ACC112 (cell line): ENCODE results near the gene ACTN1.

Experiments used
- H2AFZ ChIP-seq: fragments of 200-600 bp; sonication (generic); one replicate; pipeline ENCODE4 v1.6.0; 2017; ENCODE audit warnings: antibody characterized with exemption, low read length; ENCODE audit not compliant: unreplicated experiment
- H3K27ac ChIP-seq: fragments of 200-600 bp; sonication (generic); 2 replicates; pipeline ENCODE4 v1.5.1; 2014; ENCODE audit warnings: low read depth, mild to moderate bottlenecking, antibody characterized with exemption, low read length, moderate library complexity
- H3K27me3 ChIP-seq: fragments of 200-600 bp; sonication (generic); 2 replicates; pipeline ENCODE4 v1.6.1; 2014; ENCODE audit warnings: mild to moderate bottlenecking, antibody characterized with exemption, low read length, moderate library complexity, mixed read lengths; ENCODE audit not compliant: insufficient read depth
- H3K36me3 ChIP-seq: fragments of 200-600 bp; sonication (generic); 2 replicates; pipeline ENCODE4 v1.6.1; 2016; ENCODE audit warnings: mild to moderate bottlenecking, antibody characterized with exemption, low read length, moderate library complexity, mixed read lengths; ENCODE audit not compliant: insufficient read depth
- H3K4me1 ChIP-seq: fragments of 200-600 bp; sonication (generic); one replicate; pipeline ENCODE4 v1.6.1; 2016; ENCODE audit warnings: low read length, mixed read lengths; ENCODE audit not compliant: insufficient read depth, unreplicated experiment, control insufficient read depth
- H3K4me3 ChIP-seq: fragments of 200-600 bp; sonication (generic); 2 replicates; pipeline ENCODE4 v1.5.1; 2014; ENCODE audit warnings: mild to moderate bottlenecking, low read depth, low read length
- H3K79me2 ChIP-seq: fragments of 200-600 bp; sonication (generic); one replicate; pipeline ENCODE4 v1.6.0; 2016; ENCODE audit warnings: low read length; ENCODE audit not compliant: control insufficient read depth, unreplicated experiment, insufficient read depth

ACTN1 gene

DNA sequence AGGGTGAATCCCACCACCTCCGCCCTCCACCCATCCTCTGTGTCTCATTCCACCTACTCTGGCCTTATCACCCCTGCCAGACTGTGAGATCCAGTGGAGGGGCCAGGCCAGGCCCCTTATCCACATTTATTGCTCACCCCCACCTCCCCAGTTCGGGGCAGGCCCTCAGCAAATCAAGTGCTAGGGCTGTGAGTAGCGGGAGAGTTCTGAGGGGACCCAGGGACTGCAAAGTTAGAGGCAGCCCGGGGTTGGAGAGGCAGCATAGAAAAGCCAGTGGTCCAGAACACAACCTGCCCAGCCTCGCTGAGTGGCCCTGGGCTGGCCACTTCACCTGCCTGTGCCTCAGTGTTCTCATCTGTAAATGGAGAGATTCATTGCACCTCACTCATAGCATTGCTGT lies 27.2 kb upstream of the ACTN1 start:
- H3K79me2 ChIP-seq, result no peaks in the 10 kb centered on the region
- H3K27ac ChIP-seq, result peak overlapping the region; percentile 53; the same call in 1 of the 2 replicates
- no peaks in the 10 kb centered on the region for H3K27me3 ChIP-seq
- no peaks in the 10 kb centered on the region for H3K36me3 ChIP-seq
- peaks cover 35% of the 10 kb centered on the region for H3K4me1 ChIP-seq
- H2AFZ ChIP-seq, result no peak overlapping the region
- H3K4me3 ChIP-seq, result no peak overlapping the region

DNA sequence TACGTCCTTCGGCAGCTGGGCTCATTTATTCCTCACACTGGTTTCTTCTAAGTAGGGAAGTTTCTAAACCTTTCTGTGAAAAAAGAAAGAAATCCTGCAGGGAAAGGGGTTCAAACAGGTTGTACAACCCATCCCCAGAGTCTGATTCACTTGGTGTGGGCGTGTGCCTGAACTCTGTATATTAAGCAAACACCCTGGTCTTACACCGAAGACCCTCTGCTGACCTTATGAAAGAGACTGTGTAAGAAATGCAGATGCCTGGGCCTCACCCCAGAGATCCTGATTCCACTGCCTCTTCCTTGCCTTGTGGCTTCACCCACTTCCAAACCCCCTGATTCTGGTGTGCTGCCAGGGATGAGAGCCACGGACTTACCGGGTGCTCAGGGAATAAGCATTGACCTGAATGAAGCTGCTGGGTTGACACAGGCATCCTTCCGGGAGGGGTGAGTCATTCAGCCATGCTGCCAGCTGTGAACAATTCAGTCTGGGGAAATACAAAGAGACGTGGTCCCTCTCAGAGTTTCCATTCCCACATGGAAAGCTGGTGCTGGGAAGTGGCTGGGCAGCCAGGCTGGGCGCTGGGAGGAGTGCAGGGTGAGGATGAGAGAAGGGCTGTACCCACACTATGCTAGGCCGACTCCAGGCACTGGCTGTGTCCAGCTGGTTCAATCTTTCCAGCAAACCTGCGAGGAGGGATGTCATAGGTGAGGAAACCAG lies 26.5 kb upstream of the ACTN1 start:
- peak overlapping the region; percentile 57 for H3K27ac ChIP-seq
- H3K36me3 ChIP-seq, result no peaks in the 10 kb centered on the region
- no peaks in the 10 kb centered on the region for H3K27me3 ChIP-seq
- H3K4me1 ChIP-seq, result peaks cover 30% of the 10 kb centered on the region
- peak overlapping the region; percentile 34 for H3K4me3 ChIP-seq
- H2AFZ ChIP-seq, result no peak overlapping the region
- no peaks in the 10 kb centered on the region for H3K79me2 ChIP-seq

DNA sequence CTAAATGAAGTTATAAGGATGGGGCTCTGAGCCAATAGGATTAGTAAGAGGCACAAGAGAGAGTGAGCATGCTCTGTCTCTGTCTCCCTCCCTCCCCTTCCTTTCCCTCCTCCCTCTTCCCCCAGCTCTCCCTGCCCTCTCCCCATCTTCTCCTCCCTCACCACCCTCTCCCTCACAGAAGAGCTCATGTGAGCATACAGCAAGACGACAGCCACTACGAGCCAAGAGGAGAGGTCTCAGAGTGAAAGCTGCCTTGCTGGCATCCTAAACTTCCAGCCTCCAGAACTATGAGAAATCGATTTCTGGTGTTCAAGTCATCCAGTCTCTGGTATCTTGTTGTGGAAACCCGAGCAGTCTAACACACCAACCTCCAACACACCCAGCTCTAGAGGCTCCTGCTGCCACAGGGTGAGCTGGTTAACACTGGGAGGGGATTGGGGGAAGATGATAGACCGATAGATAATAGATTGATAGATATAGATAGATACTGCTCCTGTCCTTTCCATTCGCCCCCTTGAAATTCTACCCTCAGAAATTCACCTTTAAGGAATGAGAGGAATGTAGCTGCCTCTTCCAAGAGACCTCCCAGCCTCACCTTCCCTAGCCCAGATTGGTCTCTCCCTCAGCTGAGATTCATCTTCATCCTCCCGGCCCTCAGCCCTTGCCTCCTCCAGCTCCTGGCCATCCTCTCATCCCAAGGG lies 25.8 kb upstream of the ACTN1 start:
- no peaks in the 10 kb centered on the region for H3K27me3 ChIP-seq
- no peaks in the 10 kb centered on the region for H3K36me3 ChIP-seq
- peaks cover 24% of the 10 kb centered on the region for H3K4me1 ChIP-seq
- H3K4me3 ChIP-seq, result peak overlapping the region; percentile 34
- peak overlapping the region; percentile 83 for H2AFZ ChIP-seq
- no peaks in the 10 kb centered on the region for H3K79me2 ChIP-seq
- H3K27ac ChIP-seq, result peak overlapping the region; percentile 57

DNA sequence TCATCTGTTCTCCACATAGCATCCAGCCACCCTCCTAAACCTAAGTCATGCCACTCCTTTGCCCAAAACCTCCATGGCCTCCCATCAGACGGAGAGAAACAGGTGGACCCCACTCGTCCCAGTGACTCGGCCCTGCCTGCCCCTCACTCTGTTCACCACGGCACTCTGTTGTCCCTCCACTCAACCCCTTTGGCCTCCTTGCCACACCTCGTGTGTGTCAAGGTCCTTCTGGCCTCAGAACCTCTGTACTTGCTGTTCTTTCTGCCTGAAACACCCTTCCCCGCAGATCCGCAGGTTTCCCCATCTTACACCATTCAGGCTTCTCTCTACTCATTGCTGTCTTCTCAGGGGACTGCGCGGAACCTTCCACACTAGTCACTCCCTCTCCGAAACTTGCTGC lies 24.5 kb upstream of the ACTN1 start:
- Histone ChIP-seq H2AFZ (no peak overlapping the region), H3K4me3 (no peak overlapping the region), H3K4me1 (peaks cover 22% of the 10 kb centered on the region), H3K27me3 (no peaks in the 10 kb centered on the region), H3K36me3 (no peaks in the 10 kb centered on the region), H3K27ac (no peak overlapping the region), H3K79me2 (no peaks in the 10 kb centered on the region)

DNA sequence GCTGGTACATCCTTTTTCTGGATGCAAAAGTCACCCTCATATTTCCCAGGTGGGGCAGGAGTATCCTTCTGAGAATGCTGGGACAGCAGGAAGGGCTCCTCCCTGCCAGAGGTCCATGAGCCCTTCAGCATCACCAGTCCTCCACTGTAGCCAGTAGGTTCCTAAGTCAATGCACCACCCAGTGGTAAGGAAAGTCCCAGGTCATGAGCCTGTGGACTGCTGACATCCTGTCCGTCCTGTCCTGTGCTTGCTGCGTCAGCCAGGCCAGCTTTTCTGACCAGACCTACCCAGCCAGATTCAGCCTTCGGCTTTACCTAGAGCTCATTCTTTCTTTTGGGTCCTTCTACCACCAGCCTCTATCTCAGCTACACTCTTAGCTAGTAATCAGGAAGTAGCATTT lies 23.0 kb upstream of the ACTN1 start:
- Histone ChIP-seq H3K4me3 (no peak overlapping the region), H3K27ac (no peak overlapping the region), H2AFZ (no peak overlapping the region), H3K79me2 (no peaks in the 10 kb centered on the region), H3K4me1 (peaks cover 20% of the 10 kb centered on the region), H3K36me3 (no peaks in the 10 kb centered on the region), H3K27me3 (no peaks in the 10 kb centered on the region)

DNA sequence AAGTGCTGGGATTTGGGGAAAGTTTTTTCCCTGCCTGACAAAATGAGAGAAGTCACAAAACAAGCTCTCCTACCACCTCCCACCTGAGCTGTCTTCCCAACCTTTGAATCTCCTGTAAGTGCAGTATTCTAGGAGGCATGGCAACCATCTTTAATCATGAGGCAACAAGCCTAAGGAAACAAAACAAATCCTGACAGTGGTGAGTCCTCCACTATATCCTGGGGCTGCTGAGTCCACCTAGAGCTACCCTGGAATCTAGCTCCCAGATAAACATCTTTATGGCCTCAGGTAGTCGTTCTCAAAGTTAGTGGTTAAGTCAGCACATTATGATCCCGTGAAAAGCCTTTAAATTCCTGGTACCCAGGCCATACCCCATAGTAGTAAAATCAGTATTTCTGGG lies 22.3 kb upstream of the ACTN1 start:
- H2AFZ ChIP-seq, result no peak overlapping the region
- H3K79me2 ChIP-seq, result no peaks in the 10 kb centered on the region
- H3K36me3 ChIP-seq, result no peaks in the 10 kb centered on the region
- H3K27ac ChIP-seq, result no peak overlapping the region
- H3K27me3 ChIP-seq, result no peaks in the 10 kb centered on the region
- H3K4me3 ChIP-seq, result no peak overlapping the region
- H3K4me1 ChIP-seq, result peaks cover 20% of the 10 kb centered on the region

DNA sequence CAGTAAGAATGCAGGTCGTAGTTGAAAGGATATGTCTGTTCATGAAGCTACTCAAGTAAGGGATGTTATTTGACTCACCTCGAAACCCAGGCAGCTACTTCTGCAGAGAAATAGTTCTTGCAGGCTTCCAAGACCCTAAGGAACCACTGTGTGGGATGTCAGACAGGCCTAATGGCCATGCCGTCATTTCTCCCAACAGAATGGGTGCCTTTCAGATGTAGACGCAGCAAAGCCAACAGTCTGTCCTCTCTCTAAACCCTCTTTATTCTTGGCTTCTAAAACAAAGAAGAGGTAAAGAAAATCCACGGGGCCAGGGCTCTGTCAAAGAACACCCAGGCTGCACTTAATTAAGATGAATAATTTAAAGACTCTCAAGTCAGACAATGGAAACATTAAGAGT lies 19.0 kb upstream of the ACTN1 start:
- Histone ChIP-seq H3K36me3 (no peaks in the 10 kb centered on the region), H3K4me1 (no peaks in the 10 kb centered on the region), H3K27me3 (no peaks in the 10 kb centered on the region), H3K27ac (no peak overlapping the region), H2AFZ (no peak overlapping the region), H3K79me2 (no peaks in the 10 kb centered on the region), H3K4me3 (no peak overlapping the region)

DNA sequence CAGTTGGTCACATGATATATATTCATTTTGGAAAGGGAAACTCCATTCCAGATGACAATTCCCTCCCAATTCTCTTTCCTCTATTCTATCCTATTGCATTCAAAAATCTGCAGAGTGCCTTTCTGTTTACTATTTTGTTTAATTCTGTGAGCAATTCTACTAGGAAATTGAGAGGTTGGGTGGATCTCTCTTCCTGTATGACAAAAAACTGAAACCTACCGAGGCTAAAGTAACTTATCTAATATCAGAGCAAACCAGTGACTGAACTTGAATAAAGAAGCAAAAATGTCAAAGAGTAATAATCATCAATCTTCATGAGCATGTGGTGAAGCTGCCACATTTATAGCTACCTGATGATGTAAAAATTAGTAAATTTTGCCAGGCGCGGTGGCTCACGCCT lies 16.6 kb upstream of the ACTN1 start:
- Histone ChIP-seq H3K4me3 (no peak overlapping the region), H3K27me3 (no peaks in the 10 kb centered on the region), H2AFZ (no peak overlapping the region), H3K36me3 (no peaks in the 10 kb centered on the region), H3K4me1 (no peaks in the 10 kb centered on the region), H3K27ac (no peak overlapping the region), H3K79me2 (no peaks in the 10 kb centered on the region)

DNA sequence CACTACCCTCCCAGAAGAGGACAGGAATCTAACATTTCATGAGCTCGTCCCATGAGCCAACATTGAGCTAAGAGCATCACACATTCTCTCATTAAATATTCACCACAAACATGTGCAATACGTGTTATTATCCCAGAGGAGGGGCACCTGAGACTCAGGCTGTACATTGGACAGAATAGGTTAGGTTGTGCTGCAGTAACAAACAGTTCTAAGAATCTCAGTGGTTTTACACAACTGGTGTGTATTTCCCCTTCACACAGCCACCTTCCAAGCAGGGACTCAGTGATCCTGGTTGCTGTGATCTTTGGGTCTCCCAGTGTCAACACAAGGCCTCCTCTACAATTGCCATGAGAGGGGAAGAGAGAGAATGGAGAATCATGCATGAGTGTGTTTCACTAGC lies 15.0 kb upstream of the ACTN1 start:
- no peaks in the 10 kb centered on the region for H3K79me2 ChIP-seq
- no peaks in the 10 kb centered on the region for H3K36me3 ChIP-seq
- H3K4me1 ChIP-seq, result no peaks in the 10 kb centered on the region
- no peak overlapping the region for H3K4me3 ChIP-seq
- no peaks in the 10 kb centered on the region for H3K27me3 ChIP-seq
- H2AFZ ChIP-seq, result no peak overlapping the region
- H3K27ac ChIP-seq, result no peak overlapping the region

DNA sequence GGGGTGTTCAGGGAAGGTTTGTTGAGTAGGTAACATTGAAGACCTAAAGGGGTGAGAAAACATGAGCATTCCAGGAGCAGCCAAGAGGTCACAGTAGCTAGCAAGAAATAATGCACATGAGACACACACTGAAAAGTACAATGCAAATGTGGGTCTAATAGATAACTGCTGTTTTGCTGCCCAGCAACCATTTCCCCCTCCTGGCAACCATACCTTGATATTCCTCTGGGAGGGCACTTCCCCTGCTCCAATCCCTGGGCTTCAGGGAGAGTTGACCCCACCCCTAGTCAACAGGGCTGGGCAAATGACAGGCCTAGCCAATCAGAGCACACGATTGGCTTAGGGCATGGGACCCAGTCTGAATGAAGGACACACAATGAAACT lies 8.5 kb upstream of the ACTN1 start:
- Histone ChIP-seq H2AFZ (no peak overlapping the region), H3K4me1 (peaks cover 7% of the 10 kb centered on the region), H3K36me3 (no peaks in the 10 kb centered on the region), H3K79me2 (no peaks in the 10 kb centered on the region), H3K27ac (no peak overlapping the region), H3K27me3 (no peaks in the 10 kb centered on the region), H3K4me3 (no peak overlapping the region)
